IMR-90 (cell line): ENCODE data around the gene LSM7. TPM values are rescaled to one million over a fixed set of nuclear protein-coding genes. Genes with fewer than 3 reads are reported as not detected.

Experiments used
- ATAC-seq: fragments of 200-7000 bp; cut with Tn5 transposase; 2 replicates; pipeline ENCODE4 v1.9.1; 2020; ENCODE audit warnings: low read depth, mild to moderate bottlenecking, moderate library complexity
- BruUV-seq: library from RNA; stranded (reverse); fragments of 400-500 nt; replicated peaks from 2 replicates; lab custom pipeline; 2021; lab: Mats Ljungman, UMichigan
- CTCF ChIA-PET: fragments of 300-600 bp; formaldehyde crosslinking; extraction: SDS; loops from one replicate; lab custom pipeline; 2021; ENCODE audit warnings: antibody characterized with exemption; lab: Yijun Ruan, JAX
- POLR2A ChIA-PET: fragments of 300-600 bp; sonication (Branson Sonifier 250); formaldehyde crosslinking; loops from one replicate; lab custom pipeline; 2022; ENCODE audit warnings: antibody characterized with exemption; ENCODE audit not compliant: unreplicated experiment; lab: Charles Lee
- DNase-seq: peaks from one replicate; pipeline ENCODE4 v3.0.0; 2013
- H2AFZ ChIP-seq: replicated peaks from 2 replicates; pipeline ENCODE3; 2013; ENCODE audit warnings: low read length, mild to moderate bottlenecking; ENCODE audit not compliant: poor library complexity
- H2AK5ac ChIP-seq: 2 replicates; pipeline ENCODE4 v1.6.1; 2013; ENCODE audit warnings: low read depth, low read length, inconsistent platforms
- H2AK9ac ChIP-seq: replicated peaks from 2 replicates; pipeline ENCODE3; 2013; ENCODE audit warnings: mild to moderate bottlenecking, low read depth, low read length, moderate library complexity; ENCODE audit not compliant: poor library complexity
- H2BK120ac ChIP-seq: 2 replicates; pipeline ENCODE4 v1.6.1; 2013; ENCODE audit warnings: low read depth, low read length, inconsistent platforms
- H2BK15ac ChIP-seq: 3 replicates; pipeline ENCODE4 v1.6.1; 2013; ENCODE audit warnings: low read depth, low read length, inconsistent platforms
- H2BK20ac ChIP-seq: 2 replicates; pipeline ENCODE4 v1.6.1; 2013; ENCODE audit warnings: low read depth, mild to moderate bottlenecking, inconsistent platforms, low read length, moderate library complexity
- H2BK5ac ChIP-seq: 2 replicates; pipeline ENCODE4 v1.6.1; 2013; ENCODE audit warnings: mild to moderate bottlenecking, low read depth, low read length, inconsistent platforms; ENCODE audit not compliant: poor library complexity, severe bottlenecking
- H3K14ac ChIP-seq: replicated peaks from 2 replicates; pipeline ENCODE4 v1.6.1; 2013; ENCODE audit warnings: low read depth, low read length, inconsistent platforms
- H3K18ac ChIP-seq: 2 replicates; pipeline ENCODE4 v1.6.1; 2013; ENCODE audit warnings: low read depth, low read length, control low read depth
- H3K23ac ChIP-seq: 2 replicates; pipeline ENCODE4 v1.6.1; 2013; ENCODE audit warnings: low read depth, low read length, inconsistent platforms
- H3K27ac ChIP-seq: 2 replicates; pipeline ENCODE4 v1.5.1; 2013; ENCODE audit warnings: mild to moderate bottlenecking, control low read depth, low read length; ENCODE audit not compliant: insufficient read depth
- H3K27me3 ChIP-seq: 2 replicates; pipeline ENCODE4 v1.6.1; 2013; ENCODE audit warnings: low read length; ENCODE audit not compliant: control insufficient read depth, insufficient read depth
- H3K36me3 ChIP-seq: 2 replicates; pipeline ENCODE4 v1.6.1; 2013; ENCODE audit warnings: low read length, mixed read lengths; ENCODE audit not compliant: control insufficient read depth, insufficient read depth
- H3K4ac ChIP-seq: 2 replicates; pipeline ENCODE4 v1.6.1; 2013; ENCODE audit warnings: low read depth, low read length, inconsistent platforms
- H3K4me1 ChIP-seq: 2 replicates; pipeline ENCODE4 v1.6.1; 2013; ENCODE audit warnings: low read length, mixed read lengths; ENCODE audit not compliant: control insufficient read depth, insufficient read depth
- H3K4me2 ChIP-seq: 2 replicates; pipeline ENCODE4 v1.6.1; 2013; ENCODE audit warnings: low read depth, mild to moderate bottlenecking, control low read depth, low read length, moderate library complexity
- H3K4me3 ChIP-seq: 2 replicates; pipeline ENCODE4 v1.5.1; 2013; ENCODE audit warnings: low read depth, mild to moderate bottlenecking, control low read depth, low read length, moderate library complexity; ENCODE audit not compliant: insufficient read depth
- H3K56ac ChIP-seq: 2 replicates; pipeline ENCODE4 v1.6.1; 2013; ENCODE audit warnings: low read length, inconsistent platforms; ENCODE audit not compliant: insufficient read depth; ENCODE audit errors: extremely low read depth
- H3K79me1 ChIP-seq, 2 experiments: 2 replicates each; pipeline ENCODE4 v1.6.1; 2013; ENCODE audit warnings: low read length in 2 of 2, inconsistent platforms in 1 of 2, low read depth in 1 of 2
- H3K9ac ChIP-seq: 2 replicates; pipeline ENCODE4 v1.6.1; 2013; ENCODE audit warnings: low read depth, low read length, control low read depth
- H3K9me1 ChIP-seq: 2 replicates; pipeline ENCODE4 v1.6.1; 2013; ENCODE audit warnings: low read length, inconsistent platforms; ENCODE audit not compliant: insufficient read depth
- H3K9me3 ChIP-seq: 2 replicates; pipeline ENCODE4 v1.6.1; 2013; ENCODE audit warnings: low read length; ENCODE audit not compliant: control insufficient read depth, insufficient read depth
- H4K20me1 ChIP-seq: 2 replicates; pipeline ENCODE4 v1.6.1; 2013; ENCODE audit warnings: low read length, inconsistent platforms; ENCODE audit not compliant: insufficient read depth
- H4K5ac ChIP-seq: 2 replicates; pipeline ENCODE4 v1.6.1; 2013; ENCODE audit warnings: mild to moderate bottlenecking, low read depth, low read length, control low read depth
- H4K8ac ChIP-seq, 2 experiments: 2 replicates each; pipeline ENCODE4 v1.6.1; 2013; ENCODE audit warnings: low read depth in 2 of 2, low read length in 2 of 2, control low read depth in 1 of 2, inconsistent platforms in 1 of 2
- H4K91ac ChIP-seq: 2 replicates; pipeline ENCODE4 v1.6.1; 2013; ENCODE audit warnings: low read depth, low read length, inconsistent platforms; ENCODE audit not compliant: insufficient read depth
- ELK1 ChIP-seq: fragments of 150-350 bp; IDR thresholded peaks from 2 replicates; pipeline ENCODE4 v1.6.1; 2016; ENCODE audit warnings: low read depth, mild to moderate bottlenecking, low read length, moderate library complexity, borderline replicate concordance
- MXI1 ChIP-seq: IDR thresholded peaks from 2 replicates; pipeline ENCODE4 v1.6.1; 2012; ENCODE audit warnings: low read depth, mild to moderate bottlenecking, low read length, moderate library complexity, borderline replicate concordance
- RAD21 ChIP-seq: IDR thresholded peaks from 2 replicates; pipeline ENCODE4 v1.6.1; 2012; ENCODE audit warnings: low read length, improper control_type of control experiment
- RCOR1 ChIP-seq: IDR thresholded peaks from 2 replicates; pipeline ENCODE4 v1.6.1; 2012; ENCODE audit warnings: mild to moderate bottlenecking, low read length, improper control_type of control experiment; ENCODE audit not compliant: insufficient replicate concordance
- SMC3 ChIP-seq: fragments of 150-350 bp; IDR thresholded peaks from 2 replicates; pipeline ENCODE4 v1.6.1; 2016; ENCODE audit warnings: low read depth, mild to moderate bottlenecking, antibody characterized with exemption, low read length, moderate library complexity
- WGBS, 2 experiments: methylation state at CpG; one replicate each; pipeline versions ENCODE4 v1.1.5 to v1.1.7; 2013; ENCODE audit warnings: missing lambda C conversion rate in 2 of 2; ENCODE audit not compliant: insufficient read length in 1 of 2; ENCODE audit errors: extremely low coverage in 2 of 2; 5-methylcytosine and 5-hydroxymethylcytosine counted together
- dilution Hi-C: fragments of 300-500 bp; cut with HindIII; formaldehyde crosslinking; loops from one replicate; pipeline ENCODE4 v1.14.3; 2018; ENCODE audit warnings: low sequenced_read_pairs; ENCODE audit not compliant: unreplicated experiment
- in situ Hi-C: fragments of 300-500 bp; cut with MboI; formaldehyde crosslinking; loops from 3 replicates; pipeline ENCODE4 v1.14.3; 2019; ENCODE audit warnings: low sequenced_read_pairs, inconsistent platforms, mixed read lengths
- intact Hi-C: fragments of 100-400 bp; cut with micrococcal nuclease; formaldehyde crosslinking; loops from 2 replicates; pipeline ENCODE4 v1.10.0; 2022
- polyA plus RNA-seq, 3 experiments: library from polyadenylated mRNA; depleted of rRNA; stranded (reverse); fragments of >200 nt; gene quantifications; 2 replicates each; pipeline ENCODE4 v1.2.3, GENCODE V29; 2012; ENCODE audit warnings: low replicate concordance in 1 of 3
- total RNA-seq: library from RNA; depleted of rRNA; stranded (reverse); fragments of >200 nt; gene quantifications from 2 replicates; pipeline ENCODE4 v1.2.3, GENCODE V29; 2012
- TF ChIP-seq, protein P1 (sequence below): conservative IDR thresholded peaks from 2 replicates; pipeline ENCODE4 v1.5.1; 2012; ENCODE audit warnings: mild to moderate bottlenecking, low read depth, low read length, improper control_type of control experiment

LSM7 gene
- total and polyA plus RNA-seq, 2 of the 4 experiments (the other 2 are of a cell fraction), result 145 to 708 TPM

DNA sequence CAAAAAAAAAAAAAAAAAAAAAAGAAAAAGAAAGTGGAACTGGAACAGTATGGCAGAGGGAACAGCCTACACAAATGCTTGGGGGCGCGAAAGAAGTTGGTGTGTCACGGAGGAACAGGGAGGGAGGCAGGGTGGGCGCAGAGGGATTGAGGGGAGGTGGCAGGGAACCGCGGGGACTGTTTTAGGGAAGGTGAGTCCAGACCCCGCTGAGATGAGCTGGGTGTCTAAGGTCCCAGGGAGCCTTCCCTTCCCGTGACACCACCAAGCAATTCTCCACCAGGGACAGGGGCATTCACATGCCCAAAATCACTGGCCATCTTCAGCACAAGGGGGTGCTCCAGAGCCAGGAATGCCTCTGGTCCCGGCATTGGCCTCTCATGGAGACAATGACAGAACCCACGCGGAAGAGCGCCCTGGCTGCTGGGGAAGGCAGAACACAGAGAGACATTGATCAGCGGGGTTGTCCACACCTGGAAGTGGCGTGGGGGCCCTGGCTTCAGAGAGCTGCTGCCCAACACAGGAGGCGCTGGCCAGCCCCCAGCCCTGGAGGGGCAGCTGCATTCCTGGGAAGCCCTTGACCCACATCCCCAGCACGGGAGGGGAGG lies 53.4 kb downstream of the LSM7 start:
- WGBS, 2 experiments, result 61% methylated on average over 9 of the region's 16 CpGs; no CpG with 5 or more reads in 1 of the 2 experiments
- Histone ChIP-seq H3K9me3 (no peaks in the 10 kb centered on the region), H2BK20ac (no peak overlapping the region), H3K9me1 (no peaks in the 10 kb centered on the region; the same call in 1 of the 2 replicates), H3K4me2 (no peak overlapping the region), H3K56ac (no peak overlapping the region), H3K23ac (no peak overlapping the region; the same call in 1 of the 2 replicates), H3K4me3 (no peak overlapping the region), H3K79me1 (peaks cover 7 to 42% of the 10 kb centered on the region in 2 experiments), H3K4me1 (peaks cover 14% of the 10 kb centered on the region), H2AK5ac (no peak overlapping the region), H2BK5ac (no peak overlapping the region), H3K36me3 (peaks cover 34% of the 10 kb centered on the region), H2AFZ (peak overlapping the region; percentile 68), H2AK9ac (peak overlapping the region; percentile 76), H4K8ac (no peak overlapping the region; a peak in 1 of 4 replicates), H3K4ac (no peak overlapping the region), H4K91ac (no peak overlapping the region), H3K14ac (no peak overlapping the region), H3K27ac (no peak overlapping the region), H4K20me1 (peaks cover 71% of the 10 kb centered on the region), H3K18ac (no peak overlapping the region), H2BK15ac (no peak overlapping the region), H3K27me3 (no peaks in the 10 kb centered on the region), H3K9ac (no peak overlapping the region), H2BK120ac (no peak overlapping the region), H4K5ac (no peak overlapping the region)
- ChIA-PET CTCF (interaction anchor here (0.6 kb wide), 1 partner anchor 28 kb away, joined by 5 read pairs; no protein-coding TSS in a partner anchor), POLR2A (interaction anchor here (0.5 to 0.6 kb wide), 2 partner anchors 337 to 644 kb away, joined by 3 to 4 read pairs; no protein-coding TSS in a partner anchor)
- no peak for TF ChIP-seq RCOR1
- no peak for TF ChIP-seq ELK1
- peak; percentile 75 for TF ChIP-seq RAD21
- peak; percentile 64 for TF ChIP-seq SMC3
- TF ChIP-seq, protein P1, sequence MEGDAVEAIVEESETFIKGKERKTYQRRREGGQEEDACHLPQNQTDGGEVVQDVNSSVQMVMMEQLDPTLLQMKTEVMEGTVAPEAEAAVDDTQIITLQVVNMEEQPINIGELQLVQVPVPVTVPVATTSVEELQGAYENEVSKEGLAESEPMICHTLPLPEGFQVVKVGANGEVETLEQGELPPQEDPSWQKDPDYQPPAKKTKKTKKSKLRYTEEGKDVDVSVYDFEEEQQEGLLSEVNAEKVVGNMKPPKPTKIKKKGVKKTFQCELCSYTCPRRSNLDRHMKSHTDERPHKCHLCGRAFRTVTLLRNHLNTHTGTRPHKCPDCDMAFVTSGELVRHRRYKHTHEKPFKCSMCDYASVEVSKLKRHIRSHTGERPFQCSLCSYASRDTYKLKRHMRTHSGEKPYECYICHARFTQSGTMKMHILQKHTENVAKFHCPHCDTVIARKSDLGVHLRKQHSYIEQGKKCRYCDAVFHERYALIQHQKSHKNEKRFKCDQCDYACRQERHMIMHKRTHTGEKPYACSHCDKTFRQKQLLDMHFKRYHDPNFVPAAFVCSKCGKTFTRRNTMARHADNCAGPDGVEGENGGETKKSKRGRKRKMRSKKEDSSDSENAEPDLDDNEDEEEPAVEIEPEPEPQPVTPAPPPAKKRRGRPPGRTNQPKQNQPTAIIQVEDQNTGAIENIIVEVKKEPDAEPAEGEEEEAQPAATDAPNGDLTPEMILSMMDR, result peak; percentile 65
- peak; percentile 56; the same call in 1 of the 2 replicates for TF ChIP-seq MXI1
- in situ Hi-C loops, result loop anchor here (10.0 kb wide), 1 partner anchor 340 kb away; no protein-coding TSS in a partner anchor
- BruUV-seq, result no TSS peak
- ATAC-seq (peak; percentile 18), DNase-seq (peak; percentile 64)
- dilution Hi-C loops, result no loop called here
- intact Hi-C loops, result loop anchor here (1.0 to 5.0 kb wide), 2 partner anchors 116 to 118 kb away; no protein-coding TSS in a partner anchor
